Right cardiac atrium (tissue), 5 donors: ENCODE data around the gene PPP6R2. TPM values are rescaled to one million over a fixed set of nuclear protein-coding genes. Genes with fewer than 3 reads are reported as not detected.

Experiments
- ATAC-seq, 2 donors: fragments of 200-7000 bp; cut with Tn5 transposase; one replicate each; pipeline versions ENCODE4 v1.8.0 to v1.9.1; 2020; ENCODE audit warnings: moderate library complexity in 2 of 2, mild to moderate bottlenecking in 1 of 2
- DNase-seq, 3 donors: peaks; one replicate each; pipeline ENCODE4 v3.0.0-alpha.2; 2020
- H3K27ac ChIP-seq: one replicate; pipeline ENCODE4 v1.5.1; 2013; ENCODE audit warnings: mild to moderate bottlenecking, low read length, control low read depth, moderate library complexity
- H3K27me3 ChIP-seq: one replicate; pipeline ENCODE4 v1.6.1; 2013; ENCODE audit not compliant: control insufficient read depth, insufficient read depth
- H3K4me1 ChIP-seq: one replicate; pipeline ENCODE4 v1.6.1; 2013; ENCODE audit warnings: low read length; ENCODE audit not compliant: control insufficient read depth, insufficient read depth
- H3K4me3 ChIP-seq: one replicate; pipeline ENCODE4 v1.5.1; 2013; ENCODE audit warnings: low read length, control low read depth
- H3K9me3 ChIP-seq: one replicate; pipeline ENCODE4 v1.6.1; 2013; ENCODE audit warnings: low read length; ENCODE audit not compliant: control insufficient read depth
- WGBS: extraction: QIAGEN DNeasy Blood & Tissue Kit; methylation state at CpG from one replicate; pipeline ENCODE4 v1.1.7; 2013; 5-methylcytosine and 5-hydroxymethylcytosine counted together
- intact Hi-C, 4 donors: fragments of 100-400 bp; cut with DNase I; formaldehyde crosslinking; loops; one replicate each; pipeline versions ENCODE4 v1.11.0 to v1.14.0; 2022 to 2023
- polyA plus RNA-seq: library from polyadenylated mRNA; stranded (reverse); fragments of 200-250 nt; gene quantifications from one replicate; pipeline ENCODE4 v1.2.3, GENCODE V29; 2013
- total RNA-seq, 4 donors: library from RNA; stranded (reverse); fragmentation: NEBNext Ultra II Directional; extraction: Animal tissue kit (Norgen Biotek cat#: 25700); gene quantifications; one replicate each; pipeline ENCODE4 v1.2.1, GENCODE V29; 2021
- donor health status: healthy with polysubstance abuse.
- donor health status: DM: no; HTN: yes; CAD: no.
- donor health status: DM: no; HTN: no; CAD: no.
- donor health status: DM: no; HTN: yes; CAD: no; lungs with severe emphysema.
- donor health status: DM: yes; HTN: yes; CAD: no.

Gene PPP6R2
- total and polyA plus RNA-seq, 5 donors, result 36.2 to 50.2 (median 44.2) TPM

- Histone ChIP-seq H3K27me3 (no peaks in the 10 kb centered on the region), H3K9me3 (no peaks in the 10 kb centered on the region), H3K4me1 (no peaks in the 10 kb centered on the region), H3K27ac (no peak overlapping the region), H3K4me3 (no peak overlapping the region)
- WGBS, result 88% methylated on average over 36 of the region's 36 CpGs
- ATAC-seq (no peak), DNase-seq (peak in 1 of 3 donors; percentile 34)
- intact Hi-C loops, result no loop called here
Measured at GRCh38 chr22:50437511-50438304, 94.6 kb downstream of the PPP6R2 start.

GRCh38 chr22:50438305-50439275 is 95.5 kb downstream of the PPP6R2 start:
- DNase-seq, result peak in 2 of 3 donors; percentile 45 to 66
- Histone ChIP-seq H3K9me3 (no peaks in the 10 kb centered on the region), H3K4me3 (no peak overlapping the region), H3K4me1 (no peaks in the 10 kb centered on the region), H3K27ac (no peak overlapping the region), H3K27me3 (no peaks in the 10 kb centered on the region)
- WGBS, result 87% methylated on average over 34 of the region's 34 CpGs
- ATAC-seq, result no peak
- intact Hi-C loops, result no loop called here

- Histone ChIP-seq H3K4me3 (no peak overlapping the region), H3K4me1 (no peaks in the 10 kb centered on the region), H3K9me3 (no peaks in the 10 kb centered on the region), H3K27ac (no peak overlapping the region), H3K27me3 (no peaks in the 10 kb centered on the region)
- WGBS, result 85% methylated on average over 17 of the region's 17 CpGs
- intact Hi-C loops, result no loop called here
- DNase-seq (peak in 2 of 3 donors; percentile 44 to 47), ATAC-seq (no peak)
Measured at GRCh38 chr22:50439314-50439870, 96.3 kb downstream of the PPP6R2 start.

- H3K4me3 ChIP-seq, result no peak overlapping the region
- no peak overlapping the region for H3K27ac ChIP-seq
- H3K27me3 ChIP-seq, result no peaks in the 10 kb centered on the region
- intact Hi-C loops, result no loop called here
- WGBS, result 77% methylated on average over 10 of the region's 10 CpGs
- no peaks in the 10 kb centered on the region for H3K9me3 ChIP-seq
- H3K4me1 ChIP-seq, result no peaks in the 10 kb centered on the region
- peak in 2 of 3 donors; percentile 31 to 52 for DNase-seq
- no peak for ATAC-seq
Measured at GRCh38 chr22:50439871-50440331, 96.8 kb downstream of the PPP6R2 start.

GRCh38 chr22:50440544-50441249 is 97.6 kb downstream of the PPP6R2 start:
- ATAC-seq, result no peak
- no peaks in the 10 kb centered on the region for H3K9me3 ChIP-seq
- WGBS, result 91% methylated on average over 26 of the region's 26 CpGs
- H3K4me3 ChIP-seq, result no peak overlapping the region
- H3K27ac ChIP-seq, result no peak overlapping the region
- peak in 2 of 3 donors; percentile 55 to 58 for DNase-seq
- H3K27me3 ChIP-seq, result no peaks in the 10 kb centered on the region
- H3K4me1 ChIP-seq, result no peaks in the 10 kb centered on the region
- intact Hi-C loops, result no loop called here

- no peak overlapping the region for H3K4me3 ChIP-seq
- H3K9me3 ChIP-seq, result no peaks in the 10 kb centered on the region
- H3K27ac ChIP-seq, result no peak overlapping the region
- H3K27me3 ChIP-seq, result no peaks in the 10 kb centered on the region
- 94% methylated on average over 17 of the region's 17 CpGs for WGBS
- intact Hi-C loops, result no loop called here
- H3K4me1 ChIP-seq, result no peaks in the 10 kb centered on the region
- DNase-seq (peak in 2 of 3 donors; percentile 34 to 59), ATAC-seq (no peak)
Measured at GRCh38 chr22:50441428-50441993, 98.4 kb downstream of the PPP6R2 start.

GRCh38 chr22:50443197-50443596 is 100.1 kb downstream of the PPP6R2 start:
- Histone ChIP-seq H3K9me3 (no peaks in the 10 kb centered on the region), H3K27me3 (no peaks in the 10 kb centered on the region), H3K4me3 (no peak overlapping the region), H3K27ac (no peak overlapping the region), H3K4me1 (no peaks in the 10 kb centered on the region)
- DNase-seq (peak in 2 of 3 donors; percentile 38 to 65), ATAC-seq (no peak)
- 77% methylated on average over 15 of the region's 15 CpGs for WGBS
- intact Hi-C loops, result no loop called here

GRCh38 chr22:50443801-50444625 is 100.9 kb downstream of the PPP6R2 start:
- Histone ChIP-seq H3K27me3 (no peaks in the 10 kb centered on the region), H3K4me3 (no peak overlapping the region), H3K4me1 (no peaks in the 10 kb centered on the region), H3K27ac (no peak overlapping the region), H3K9me3 (no peaks in the 10 kb centered on the region)
- peak; percentile 17 to 55 (median 51) for DNase-seq
- 75% methylated on average over 28 of the region's 28 CpGs for WGBS
- intact Hi-C loops, result no loop called here
- peak; percentile 1 to 9 for ATAC-seq

- Histone ChIP-seq H3K4me3 (no peak overlapping the region), H3K27ac (no peak overlapping the region), H3K27me3 (no peaks in the 10 kb centered on the region), H3K4me1 (no peaks in the 10 kb centered on the region), H3K9me3 (no peaks in the 10 kb centered on the region)
- intact Hi-C loops, result no loop called here
- WGBS, result 76% methylated on average over 5 of the region's 5 CpGs
- peak; percentile 44 to 52 (median 47) for DNase-seq
- peak in 1 of 2 donors; percentile 4 for ATAC-seq
Measured at GRCh38 chr22:50444663-50445062, 101.5 kb downstream of the PPP6R2 start.
